Measurements from ENCODE around the gene KRT72.

The KRT72 gene

DNA sequence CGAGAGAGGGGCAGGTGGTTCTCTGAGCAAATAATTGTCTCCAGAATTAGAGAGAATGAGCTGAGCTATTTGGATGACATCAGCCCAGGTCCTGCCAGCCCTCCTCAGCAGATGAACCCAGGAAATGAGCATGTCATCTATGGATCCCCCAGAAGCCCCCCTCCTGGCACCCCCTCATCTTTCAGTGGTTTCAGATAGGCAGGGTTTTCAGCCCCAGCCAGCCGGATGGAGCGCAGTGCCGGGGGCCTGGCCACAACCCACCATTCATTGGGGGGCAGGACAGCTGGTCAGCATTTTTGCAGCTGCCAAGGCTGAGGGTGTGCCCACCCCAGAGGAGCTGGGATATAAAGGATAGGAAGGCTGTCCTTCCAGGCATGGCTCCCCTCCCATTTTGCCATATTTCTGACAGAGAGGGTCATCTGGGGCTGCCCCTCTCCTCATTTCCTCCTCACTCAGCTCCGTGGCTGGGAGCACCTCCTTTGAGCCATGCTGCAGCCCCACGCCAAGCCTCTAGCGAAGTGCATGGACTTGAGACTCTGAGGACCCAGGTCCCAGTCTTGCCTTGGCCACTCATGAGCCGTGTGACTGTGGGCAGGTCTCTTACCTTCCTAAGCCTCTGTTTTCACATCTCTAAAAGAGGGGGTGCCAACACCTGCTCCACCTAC, 42.4 kb downstream of the KRT72 start:
- peaks cover 50% of the 10 kb centered on the region for H3K27me3 Mint-ChIP-seq
- H3K9me3 Mint-ChIP-seq = no peaks in the 10 kb centered on the region
- H3K36me3 Mint-ChIP-seq = no peaks in the 10 kb centered on the region
- no peaks in the 10 kb centered on the region for H3K4me1 Mint-ChIP-seq
- H3K4me3 Mint-ChIP-seq = no peak overlapping the region
- no peak for ATAC-seq
- no peak overlapping the region for H3K27ac Mint-ChIP-seq

DNA sequence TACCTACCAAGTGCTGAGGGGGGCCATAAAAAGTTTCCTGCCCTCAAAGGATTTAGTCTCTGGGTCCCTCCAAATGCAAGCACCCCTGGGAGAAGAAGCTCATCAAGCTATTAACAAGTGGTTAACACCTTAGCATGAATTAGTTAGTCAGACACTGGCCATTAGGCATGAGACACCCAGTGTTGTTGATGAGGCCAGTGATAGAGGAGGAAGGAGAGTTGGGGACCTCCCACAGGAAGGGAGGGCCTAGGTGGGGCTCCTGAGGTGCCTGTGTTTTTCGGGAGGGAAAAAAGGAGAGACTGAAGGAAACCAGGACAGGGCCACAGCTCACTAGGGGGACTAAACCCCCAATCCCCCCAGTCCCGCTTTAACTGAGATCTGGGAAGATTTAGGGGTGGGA, 43.8 kb downstream of the KRT72 start:
- no peak overlapping the region for H3K4me3 Mint-ChIP-seq
- H3K9me3 Mint-ChIP-seq = no peaks in the 10 kb centered on the region
- H3K36me3 Mint-ChIP-seq = no peaks in the 10 kb centered on the region
- peaks cover 59% of the 10 kb centered on the region for H3K27me3 Mint-ChIP-seq
- no peaks in the 10 kb centered on the region for H3K4me1 Mint-ChIP-seq
- H3K27ac Mint-ChIP-seq = no peak overlapping the region
- ATAC-seq = no peak

DNA sequence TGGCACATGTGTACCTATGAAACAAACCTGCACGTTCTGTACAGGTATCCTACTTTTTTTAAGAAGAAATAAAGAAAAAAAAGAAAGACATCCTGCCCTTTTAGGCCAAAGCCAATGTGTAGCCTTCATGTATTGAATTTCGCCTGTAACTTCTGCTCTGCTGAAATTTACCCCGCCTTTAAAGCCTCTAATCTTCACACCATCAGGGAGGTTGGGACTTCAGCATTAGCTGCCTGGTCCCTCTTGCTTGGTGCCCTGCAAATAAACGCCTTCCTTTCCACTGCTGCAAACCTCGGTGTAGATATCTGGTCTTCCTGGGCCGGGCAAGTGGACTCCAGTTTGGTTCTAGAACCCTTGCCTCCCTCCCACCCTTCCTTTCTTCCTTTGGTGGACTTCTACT, 45.7 kb downstream of the KRT72 start:
- peaks cover 73% of the 10 kb centered on the region for H3K27me3 Mint-ChIP-seq
- no peaks in the 10 kb centered on the region for H3K36me3 Mint-ChIP-seq
- no peaks in the 10 kb centered on the region for H3K9me3 Mint-ChIP-seq
- no peak for ATAC-seq
- no peaks in the 10 kb centered on the region for H3K4me1 Mint-ChIP-seq
- H3K27ac Mint-ChIP-seq = no peak overlapping the region
- H3K4me3 Mint-ChIP-seq = no peak overlapping the region

DNA sequence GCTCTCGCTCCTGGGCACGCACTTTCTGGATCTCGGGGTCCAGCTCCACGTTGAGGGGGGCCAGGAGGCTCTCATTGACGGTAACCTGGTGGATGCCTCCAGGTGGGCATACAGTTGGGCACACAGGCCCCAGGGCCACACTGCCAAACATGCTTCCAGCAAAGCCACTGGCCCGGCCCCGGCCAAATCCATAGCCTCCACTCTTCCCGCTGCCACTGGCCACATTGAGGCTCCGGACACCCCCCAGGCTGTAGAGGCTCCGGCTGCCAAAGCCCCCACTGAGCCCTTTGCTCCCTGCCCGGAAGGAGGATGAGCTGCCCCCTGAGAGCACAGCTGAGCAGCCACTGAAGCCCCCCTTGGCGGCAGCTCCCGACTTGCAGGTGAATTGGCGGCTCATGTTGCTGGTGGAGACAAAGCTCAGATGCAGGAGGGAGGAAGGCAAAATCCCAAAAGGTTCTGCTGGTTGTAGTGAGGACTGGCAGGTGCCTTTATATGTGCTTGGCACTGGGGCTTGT, 48.5 kb downstream of the KRT72 start, which contains the start of gene KRT71:
TSS of gene KRT71 (minus strand) at position 465 of the 515 bp plus-strand sequence. CDS start at position 397, 68 bp downstream.
- H3K27ac Mint-ChIP-seq = no peak within 1 kb of the TSS
- no peaks in the 10 kb centered on the region for H3K36me3 Mint-ChIP-seq
- ATAC-seq = no peak
- no peaks in the 10 kb centered on the region for H3K9me3 Mint-ChIP-seq
- H3K4me3 Mint-ChIP-seq = no peak within 1 kb of the TSS
- H3K4me1 Mint-ChIP-seq = no peaks in the 10 kb centered on the region
- peaks cover 65% of the 10 kb centered on the region for H3K27me3 Mint-ChIP-seq

DNA sequence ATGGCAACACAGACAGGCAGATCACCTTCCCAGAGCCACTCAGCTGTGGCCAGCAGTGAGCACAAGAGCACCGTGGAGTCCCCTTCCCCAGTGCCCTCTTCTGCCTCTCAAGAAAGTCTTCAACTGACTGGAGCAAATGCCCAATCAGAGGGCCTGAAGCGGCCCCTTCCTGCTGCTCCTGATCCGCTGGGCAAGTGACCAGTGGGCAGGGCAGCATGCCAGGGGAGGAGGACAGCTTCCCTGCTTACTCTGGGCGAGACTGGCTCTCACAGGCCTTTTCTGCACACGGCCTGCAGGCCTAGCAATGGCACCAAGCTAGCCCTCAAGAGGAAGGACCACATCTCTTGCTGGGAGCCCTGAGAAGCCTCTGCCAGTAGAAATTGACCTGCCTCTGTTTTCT, 49.2 kb downstream of the KRT72 start:
- Mint-ChIP-seq H3K9me3 (no peaks in the 10 kb centered on the region), H3K27me3 (peaks cover 58% of the 10 kb centered on the region), H3K27ac (no peak overlapping the region), H3K4me1 (no peaks in the 10 kb centered on the region), H3K4me3 (no peak overlapping the region), H3K36me3 (no peaks in the 10 kb centered on the region)
- ATAC-seq = no peak

DNA sequence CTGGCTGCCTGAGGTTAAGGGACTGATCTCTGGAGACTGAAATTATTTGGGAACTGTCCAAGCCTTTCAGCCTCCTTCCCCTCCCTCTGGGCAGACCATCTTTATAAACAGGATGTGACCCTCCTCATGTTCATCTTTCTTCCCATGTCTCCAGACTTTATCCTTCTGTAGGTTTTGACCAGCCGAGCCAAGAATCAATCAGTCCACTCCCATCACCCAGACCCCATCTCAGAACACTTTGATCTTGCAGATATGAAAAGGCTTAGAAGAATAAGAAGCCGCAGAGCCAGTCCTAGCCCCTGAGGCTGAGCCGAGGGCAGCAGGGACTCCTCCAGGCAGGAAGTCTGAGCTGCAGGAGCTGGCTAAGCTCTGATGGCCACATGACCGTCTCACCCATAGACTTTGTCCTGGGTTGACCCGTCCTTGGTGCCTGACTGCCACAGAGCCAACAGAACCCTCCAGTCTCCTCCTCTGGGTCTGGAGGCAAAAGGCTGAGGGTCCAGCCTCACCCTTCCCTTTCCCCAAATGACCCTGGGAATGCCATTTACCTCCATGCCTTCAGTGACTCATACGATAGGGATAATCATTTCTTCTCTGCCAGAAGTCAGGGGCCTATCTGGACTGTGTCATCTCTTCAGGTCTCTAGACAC, 49.9 kb downstream of the KRT72 start:
- Mint-ChIP-seq H3K4me3 (no peak overlapping the region), H3K36me3 (no peaks in the 10 kb centered on the region), H3K27me3 (peaks cover 62% of the 10 kb centered on the region), H3K4me1 (no peaks in the 10 kb centered on the region), H3K27ac (no peak overlapping the region), H3K9me3 (no peaks in the 10 kb centered on the region)
- ATAC-seq = no peak

DNA sequence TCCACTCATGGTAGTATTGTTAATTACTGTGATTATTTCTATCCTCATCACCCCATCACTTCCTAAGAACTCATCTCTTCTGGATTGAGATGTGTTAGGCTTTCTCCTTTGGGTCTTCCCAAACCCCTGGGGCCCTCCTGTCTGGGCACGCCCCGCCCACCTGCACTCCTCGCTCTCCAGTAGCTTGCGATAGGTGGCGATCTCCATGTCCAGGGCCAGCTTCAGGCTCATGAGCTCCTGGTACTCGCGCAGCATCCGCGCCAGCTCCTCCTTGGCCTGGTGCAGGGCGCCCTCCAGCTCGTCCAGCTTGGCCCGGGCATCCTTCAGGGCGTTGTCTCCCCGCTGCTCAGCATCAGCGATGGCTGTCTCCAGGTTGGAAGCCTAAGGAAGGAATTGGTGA, 55.1 kb downstream of the KRT72 start:
- Mint-ChIP-seq H3K9me3 (no peaks in the 10 kb centered on the region), H3K27ac (no peak overlapping the region), H3K4me3 (no peak overlapping the region), H3K27me3 (peaks cover 39% of the 10 kb centered on the region), H3K4me1 (no peaks in the 10 kb centered on the region), H3K36me3 (no peaks in the 10 kb centered on the region)
- no peak for ATAC-seq

DNA sequence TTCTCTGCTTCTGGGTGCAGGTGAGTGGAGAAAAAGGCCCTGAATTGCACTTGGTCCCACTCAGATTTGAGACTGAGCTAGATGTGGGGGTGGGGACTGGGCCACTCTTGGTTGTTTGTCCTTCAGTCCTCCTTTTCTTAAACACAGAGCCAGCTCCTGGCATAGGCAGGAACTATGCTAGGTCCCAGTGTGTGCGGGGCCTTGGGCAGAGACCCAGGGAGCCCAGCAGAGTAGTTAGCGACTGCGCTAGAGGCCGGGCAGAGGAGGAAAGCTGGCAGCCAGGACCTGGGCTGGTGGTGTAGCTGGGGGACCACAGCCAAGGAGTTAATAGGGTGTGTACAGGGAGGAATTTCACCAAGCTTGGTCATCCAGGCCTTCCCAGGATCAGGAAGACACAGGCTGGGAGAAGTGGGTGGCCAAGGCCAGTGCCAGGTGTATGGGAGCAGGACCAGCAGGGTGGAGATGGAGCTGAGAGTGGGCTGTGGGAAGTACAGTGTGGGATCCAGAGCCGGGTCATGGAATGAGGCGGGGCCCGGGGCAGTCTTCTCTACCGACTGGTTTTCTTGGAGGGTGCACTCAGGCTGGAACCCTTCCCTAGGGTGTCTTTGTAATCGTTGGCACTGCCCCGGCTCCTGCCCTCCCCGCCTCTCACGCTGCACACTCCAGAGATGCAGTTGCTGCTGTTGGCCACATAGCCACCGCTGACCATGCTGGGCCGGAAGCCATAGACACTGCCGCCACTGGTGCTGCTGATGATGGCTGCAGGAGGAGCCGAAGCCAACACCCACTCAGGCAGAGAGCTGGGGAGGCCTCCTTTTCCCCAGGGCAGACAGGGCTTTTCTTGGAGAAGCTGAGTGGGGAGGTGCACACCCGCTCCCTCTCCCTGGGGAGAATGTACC, 57.0 kb downstream of the KRT72 start:
- Mint-ChIP-seq H3K27me3 (peaks cover 23% of the 10 kb centered on the region), H3K4me1 (no peaks in the 10 kb centered on the region), H3K36me3 (no peaks in the 10 kb centered on the region), H3K4me3 (no peak overlapping the region), H3K27ac (no peak overlapping the region), H3K9me3 (no peaks in the 10 kb centered on the region)
- ATAC-seq = peak; percentile 10

DNA sequence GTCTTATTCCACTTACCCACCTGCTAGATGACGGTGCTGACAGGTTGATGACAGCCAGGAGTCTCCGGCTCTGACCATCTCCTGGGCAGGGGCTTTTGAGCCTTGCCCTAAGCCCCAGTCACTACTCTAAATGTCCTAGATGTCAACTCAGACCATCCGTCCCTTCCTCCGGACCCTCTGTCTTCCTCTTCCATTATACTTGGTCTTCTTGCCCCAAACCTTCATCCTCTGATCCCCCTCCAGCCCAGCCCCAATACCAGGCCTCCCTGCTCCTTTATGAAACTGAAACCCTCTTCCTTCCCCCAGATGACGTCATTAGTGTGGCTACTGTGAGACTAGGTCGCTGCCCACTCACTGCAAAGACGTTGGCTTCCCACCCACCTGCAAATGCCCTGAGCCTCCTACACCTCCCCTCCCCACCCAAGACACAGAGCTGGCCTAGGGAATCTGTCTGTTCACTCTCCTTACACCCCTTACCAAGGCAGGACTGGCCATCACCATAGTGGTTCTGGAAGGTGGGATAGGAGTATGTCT, 58.4 kb downstream of the KRT72 start:
- no peaks in the 10 kb centered on the region for H3K4me1 Mint-ChIP-seq
- peaks cover 19% of the 10 kb centered on the region for H3K27me3 Mint-ChIP-seq
- no peak overlapping the region for H3K27ac Mint-ChIP-seq
- H3K36me3 Mint-ChIP-seq = no peaks in the 10 kb centered on the region
- H3K9me3 Mint-ChIP-seq = no peaks in the 10 kb centered on the region
- no peak overlapping the region for H3K4me3 Mint-ChIP-seq
- ATAC-seq = no peak

DNA sequence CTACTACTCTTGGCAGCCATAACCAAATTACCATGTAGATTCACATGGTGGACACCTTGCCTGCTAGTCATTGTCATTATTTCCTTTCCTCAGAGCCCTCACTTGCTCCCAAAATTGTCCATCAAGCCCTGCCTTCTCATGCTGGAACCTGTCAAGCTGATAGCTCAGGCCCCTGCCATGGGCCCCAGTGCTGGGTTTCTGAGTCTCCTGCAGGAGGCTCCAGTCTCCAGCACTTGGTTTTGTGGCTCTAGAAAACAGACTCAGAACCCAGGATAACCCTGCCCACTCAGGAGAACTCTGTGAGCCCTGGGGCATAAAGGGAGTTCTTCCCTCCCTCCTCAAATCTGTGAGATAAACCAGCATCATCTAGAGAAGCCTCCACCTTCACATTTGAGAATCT, 59.1 kb downstream of the KRT72 start:
- Mint-ChIP-seq H3K36me3 (no peaks in the 10 kb centered on the region), H3K4me3 (no peak overlapping the region)

DNA sequence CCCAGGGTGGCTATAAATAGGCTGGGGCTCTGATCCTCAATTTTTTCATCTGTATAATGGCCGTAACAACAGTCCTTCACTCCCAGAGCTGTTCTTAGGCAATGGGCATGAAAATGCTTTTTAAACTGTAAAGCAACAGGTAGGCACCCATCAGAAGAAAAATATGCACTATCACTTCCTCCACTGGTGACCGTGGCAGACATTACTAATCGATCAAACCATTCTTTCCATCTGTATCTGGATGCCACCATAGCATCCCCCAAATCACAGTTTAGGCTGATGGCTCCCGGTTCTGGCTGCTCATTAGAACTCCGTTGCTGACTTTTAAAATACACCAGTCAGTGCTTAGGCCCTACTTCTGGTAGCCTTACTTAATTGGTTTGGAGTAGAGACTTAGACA, 59.6 kb downstream of the KRT72 start:
- Mint-ChIP-seq H3K27me3 (peaks cover 25% of the 10 kb centered on the region), H3K27ac (no peak overlapping the region), H3K4me3 (no peak overlapping the region), H3K4me1 (no peaks in the 10 kb centered on the region), H3K36me3 (no peaks in the 10 kb centered on the region), H3K9me3 (no peaks in the 10 kb centered on the region)
- no peak for ATAC-seq

More for the DNA sequence above, 59.1 kb downstream of the KRT72 start:
- H3K27me3 Mint-ChIP-seq = peaks cover 24% of the 10 kb centered on the region
- no peak overlapping the region for H3K27ac Mint-ChIP-seq
- no peaks in the 10 kb centered on the region for H3K4me1 Mint-ChIP-seq
- H3K9me3 Mint-ChIP-seq = no peaks in the 10 kb centered on the region
- ATAC-seq = no peak

DNA sequence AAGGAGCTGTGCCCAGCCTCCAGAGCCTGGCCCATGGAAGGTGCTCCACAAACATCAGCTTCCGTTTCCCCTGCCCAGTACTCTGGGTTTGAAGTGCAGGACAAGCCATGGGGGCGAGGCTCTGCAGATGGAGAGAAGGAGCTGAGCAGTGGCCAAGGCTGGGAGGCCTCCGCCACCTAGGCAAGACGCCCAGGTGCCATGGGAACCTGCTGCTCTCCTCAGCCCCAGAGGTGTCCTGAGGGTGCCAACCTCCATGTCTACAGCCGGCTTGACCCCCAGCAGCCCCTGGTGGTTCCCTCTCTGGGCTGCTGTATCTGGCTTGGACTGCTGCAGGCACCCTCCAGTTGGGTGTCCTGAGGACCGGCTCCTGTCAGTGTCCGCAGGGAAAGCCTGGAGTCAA, 60.7 kb downstream of the KRT72 start:
- Mint-ChIP-seq H3K4me1 (no peaks in the 10 kb centered on the region), H3K4me3 (no peak overlapping the region), H3K36me3 (no peaks in the 10 kb centered on the region), H3K27me3 (peaks cover 14% of the 10 kb centered on the region), H3K9me3 (no peaks in the 10 kb centered on the region), H3K27ac (no peak overlapping the region)
- no peak for ATAC-seq

DNA sequence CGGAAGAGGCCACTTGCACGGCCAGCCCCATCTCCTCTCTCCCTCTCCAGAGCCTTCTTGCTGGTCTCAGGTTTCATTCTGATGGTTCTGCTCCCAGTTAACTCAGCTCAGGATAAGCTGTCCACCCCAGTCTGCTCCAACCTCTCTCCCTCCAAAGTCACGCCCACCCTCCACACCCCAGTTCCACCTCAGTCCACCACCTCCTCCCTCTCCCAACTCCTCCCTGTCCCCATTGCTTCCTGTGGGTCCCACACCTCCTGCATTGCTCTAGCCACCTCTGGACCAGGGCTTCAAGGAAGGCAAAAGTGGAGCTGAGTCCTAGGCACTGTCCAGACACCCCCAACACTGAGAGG, 61.5 kb downstream of the KRT72 start:
- Mint-ChIP-seq H3K27me3 (peaks cover 10% of the 10 kb centered on the region), H3K9me3 (no peaks in the 10 kb centered on the region), H3K4me1 (no peaks in the 10 kb centered on the region), H3K27ac (no peak overlapping the region), H3K4me3 (no peak overlapping the region), H3K36me3 (no peaks in the 10 kb centered on the region)
- no peak for ATAC-seq

DNA sequence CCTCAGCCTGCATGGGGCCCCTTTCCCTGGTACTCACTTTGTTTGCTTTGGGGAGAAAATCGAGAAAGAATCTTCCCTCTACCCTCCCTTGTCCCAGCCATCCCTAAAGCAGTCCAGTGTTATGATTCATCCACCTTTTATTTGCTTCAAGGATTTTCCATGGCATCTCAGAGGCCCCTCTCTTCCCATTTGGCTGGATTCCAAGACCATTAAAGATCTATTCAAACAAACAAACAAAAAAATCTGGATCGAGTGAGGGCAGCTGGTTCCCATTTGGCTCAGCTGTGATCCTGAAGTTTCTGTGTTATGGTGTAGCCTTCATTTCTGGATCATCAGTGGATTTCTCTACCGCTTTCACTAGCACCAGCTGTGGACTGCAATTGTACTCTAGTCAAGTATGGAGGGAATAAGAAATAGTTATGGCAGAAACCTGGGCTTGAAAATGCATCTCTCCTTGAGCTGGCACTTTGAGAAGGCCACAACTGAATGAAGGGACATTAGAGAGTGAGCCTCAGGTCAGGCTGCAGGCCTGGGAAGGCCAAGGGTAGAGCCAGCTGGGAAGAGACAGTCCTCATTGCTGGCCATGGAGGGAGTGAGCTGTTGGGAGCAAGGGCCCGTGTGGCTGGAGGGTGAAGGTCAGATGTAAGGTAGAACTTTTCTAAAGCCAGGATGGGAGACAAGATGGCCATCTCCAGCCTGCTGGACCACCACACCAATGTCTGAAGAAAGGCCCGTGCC, 62.0 kb downstream of the KRT72 start:
- Mint-ChIP-seq H3K4me1 (no peaks in the 10 kb centered on the region), H3K9me3 (no peaks in the 10 kb centered on the region), H3K4me3 (no peak overlapping the region), H3K27me3 (peaks cover 10% of the 10 kb centered on the region), H3K36me3 (no peaks in the 10 kb centered on the region), H3K27ac (no peak overlapping the region)
- no peak for ATAC-seq

DNA sequence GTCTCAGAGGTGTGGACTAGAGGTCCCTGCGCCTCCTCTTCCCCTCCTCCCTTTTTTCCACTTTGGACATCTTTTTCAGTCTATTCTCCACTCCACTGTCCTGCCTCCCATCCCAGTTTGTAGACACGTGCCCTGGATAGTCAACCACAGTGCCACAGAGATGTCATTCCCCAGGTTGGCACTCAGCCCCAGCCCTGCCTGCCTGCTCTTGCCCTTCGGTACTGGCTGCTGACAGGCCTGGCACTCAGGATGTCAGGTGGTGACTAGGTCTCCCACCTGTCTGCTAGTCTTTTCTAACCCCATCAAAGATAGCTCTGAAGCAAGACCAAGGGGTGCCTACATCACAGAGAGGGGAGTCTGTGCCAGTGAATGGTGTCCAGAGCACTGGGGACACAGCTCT, 64.2 kb downstream of the KRT72 start:
- H3K27me3 Mint-ChIP-seq = peaks cover 10% of the 10 kb centered on the region
- H3K4me1 Mint-ChIP-seq = no peaks in the 10 kb centered on the region
- H3K4me3 Mint-ChIP-seq = no peak overlapping the region
- ATAC-seq = no peak
- no peaks in the 10 kb centered on the region for H3K9me3 Mint-ChIP-seq
- no peaks in the 10 kb centered on the region for H3K36me3 Mint-ChIP-seq
- H3K27ac Mint-ChIP-seq = no peak overlapping the region
